Uterus (tissue), 2 donors: ENCODE results near the gene THSD4.

Experiments used
- POLR2A ChIP-seq, 2 donors: fragments of 450-650 bp; IDR thresholded peaks; one replicate each; pipeline ENCODE4 v1.6.1; 2016; ENCODE audit warnings: antibody characterized with exemption in 2 of 2, mild to moderate bottlenecking in 1 of 2, moderate library complexity in 1 of 2
- TF ChIP-seq, protein P1 (sequence below), 4 experiments: fragments of 200-600 bp in 2 of 4; fragments of 450-650 bp in 2 of 4; sonication (generic) in 2 of 4; IDR thresholded peaks; one replicate each; pipeline ENCODE4 v1.5.1; 2016 to 2019; ENCODE audit warnings: antibody characterized with exemption in 4 of 4, mild to moderate bottlenecking in 2 of 4, moderate library complexity in 1 of 4

DNA sequence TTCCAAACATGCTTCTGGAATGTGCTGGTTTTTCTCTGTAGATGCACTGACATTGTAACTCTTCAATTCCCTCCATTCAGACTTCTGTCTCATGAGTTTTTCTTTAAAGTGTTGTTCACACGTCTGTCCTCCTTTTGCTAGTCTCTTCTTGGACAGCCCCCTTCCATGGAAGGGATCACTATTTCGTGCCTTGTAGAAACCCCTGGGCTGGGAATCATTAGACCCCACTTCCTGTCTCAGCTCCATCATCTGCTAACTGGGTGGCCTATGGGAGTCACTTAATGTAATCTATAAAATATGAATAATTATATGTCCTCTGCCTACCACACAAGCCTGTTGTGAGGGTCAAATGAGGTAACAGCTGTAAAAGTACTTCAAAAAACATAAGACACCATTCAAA, 110.6 kb downstream of the THSD4 start:
- TF ChIP-seq, protein P1, sequence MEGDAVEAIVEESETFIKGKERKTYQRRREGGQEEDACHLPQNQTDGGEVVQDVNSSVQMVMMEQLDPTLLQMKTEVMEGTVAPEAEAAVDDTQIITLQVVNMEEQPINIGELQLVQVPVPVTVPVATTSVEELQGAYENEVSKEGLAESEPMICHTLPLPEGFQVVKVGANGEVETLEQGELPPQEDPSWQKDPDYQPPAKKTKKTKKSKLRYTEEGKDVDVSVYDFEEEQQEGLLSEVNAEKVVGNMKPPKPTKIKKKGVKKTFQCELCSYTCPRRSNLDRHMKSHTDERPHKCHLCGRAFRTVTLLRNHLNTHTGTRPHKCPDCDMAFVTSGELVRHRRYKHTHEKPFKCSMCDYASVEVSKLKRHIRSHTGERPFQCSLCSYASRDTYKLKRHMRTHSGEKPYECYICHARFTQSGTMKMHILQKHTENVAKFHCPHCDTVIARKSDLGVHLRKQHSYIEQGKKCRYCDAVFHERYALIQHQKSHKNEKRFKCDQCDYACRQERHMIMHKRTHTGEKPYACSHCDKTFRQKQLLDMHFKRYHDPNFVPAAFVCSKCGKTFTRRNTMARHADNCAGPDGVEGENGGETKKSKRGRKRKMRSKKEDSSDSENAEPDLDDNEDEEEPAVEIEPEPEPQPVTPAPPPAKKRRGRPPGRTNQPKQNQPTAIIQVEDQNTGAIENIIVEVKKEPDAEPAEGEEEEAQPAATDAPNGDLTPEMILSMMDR (IDR thresholded peaks at IDR 0.05) = no peak
- TF ChIP-seq POLR2A (IDR thresholded peaks at IDR 0.05) = no peak
